Mammary epithelial cell (primary cell): ENCODE measurements around the gene SMPD4.
"Not testable (repeated sequence)": the region's sequence is repeated elsewhere in the genome, so short reads cannot be mapped to it uniquely, and the experiment has no call there.

Experiments
- CTCF ChIP-seq, 2 donors: IDR thresholded peaks in 1 of 2; conservative IDR thresholded peaks in 1 of 2; 2 replicates each; pipeline ENCODE4 v1.5.1; 2011 to 2012; ENCODE audit warnings: inconsistent platforms in 2 of 2, low read length in 2 of 2, mild to moderate bottlenecking in 2 of 2, control low read depth in 1 of 2, low read depth in 1 of 2; ENCODE audit not compliant: insufficient read depth in 1 of 2; ENCODE audit errors: extremely low read depth in 1 of 2
- EZH2 ChIP-seq: IDR thresholded peaks from 2 replicates; pipeline ENCODE4 v1.6.1; 2012; ENCODE audit warnings: low read length, inconsistent platforms, borderline replicate concordance

GRCh38 chr2:130137118-130137517 lies 44.3 kb downstream of the SMPD4 start:
- TF ChIP-seq CTCF (conservative IDR thresholded peaks at IDR 0.05 in 1 of 2, IDR thresholded peaks at IDR 0.05 in 1 of 2; ENCODE audit: extremely low read depth in 1 of 2, insufficient read depth in 1 of 2, low read depth in 1 of 2, low read length in 2 of 2); EZH2: not testable (repeated sequence)
